ENCODE data around the gene SLC35G6.
A peak's percentile ranks its signal among the peaks of the same experiment; 100 is the strongest.

The SLC35G6 gene

GRCh38 chr17:7438656-7439460 lies 42.4 kb upstream of the SLC35G6 start:
- DNase-seq (ENCODE audit: low spot score), result no peak

GRCh38 chr17:7439462-7440112 lies 41.7 kb upstream of the SLC35G6 start, which contains the start of gene FGF11:
Gene FGF11 (plus strand): TSS chr17:7439512. CDS start chr17:7439621, 109 bp downstream.
- DNase-seq (ENCODE audit: low spot score), result no peak
- no peak for TF ChIP-seq CTCF (IDR thresholded peaks at IDR 0.05; ENCODE audit: extremely low read depth, missing control alignments)

More at GRCh38 chr17:7438656-7439460, 42.4 kb upstream of the SLC35G6 start:
- TF ChIP-seq CTCF (IDR thresholded peaks at IDR 0.05; ENCODE audit: extremely low read depth, missing control alignments), result no peak

- no peak for TF ChIP-seq CTCF (IDR thresholded peaks at IDR 0.05; ENCODE audit: extremely low read depth, missing control alignments)
- DNase-seq (ENCODE audit: low spot score), result peak; percentile 81
Observed at GRCh38 chr17:7440113-7440833, 41.0 kb upstream of the SLC35G6 start.

- peak; percentile 80 for DNase-seq (ENCODE audit: low spot score)
Observed at GRCh38 chr17:7440834-7441195, 40.4 kb upstream of the SLC35G6 start.

GRCh38 chr17:7441266-7441665 lies 40.0 kb upstream of the SLC35G6 start:
- no peak for TF ChIP-seq CTCF (IDR thresholded peaks at IDR 0.05; ENCODE audit: extremely low read depth, missing control alignments)
- no peak for DNase-seq (ENCODE audit: low spot score)

More at GRCh38 chr17:7440834-7441195, 40.4 kb upstream of the SLC35G6 start:
- TF ChIP-seq CTCF (IDR thresholded peaks at IDR 0.05; ENCODE audit: extremely low read depth, missing control alignments), result no peak

GRCh38 chr17:7442142-7442541 lies 39.1 kb upstream of the SLC35G6 start:
- no peak for DNase-seq (ENCODE audit: low spot score)
- TF ChIP-seq CTCF (IDR thresholded peaks at IDR 0.05; ENCODE audit: extremely low read depth, missing control alignments), result no peak

Measured in GM20000 (cell line).